D341Med (cell line): ENCODE data around the gene NFU1.
A peak's percentile ranks its signal among the peaks of the same experiment; 100 is the strongest.
"Not testable (repeated sequence)": the region's sequence is repeated elsewhere in the genome, so short reads cannot be mapped to it uniquely, and the experiment has no call there.

Experiments used
- DNase-seq: peaks from one replicate; pipeline ENCODE4 v3.0.0; 2012; ENCODE audit warnings: low spot score

NFU1 gene

DNA sequence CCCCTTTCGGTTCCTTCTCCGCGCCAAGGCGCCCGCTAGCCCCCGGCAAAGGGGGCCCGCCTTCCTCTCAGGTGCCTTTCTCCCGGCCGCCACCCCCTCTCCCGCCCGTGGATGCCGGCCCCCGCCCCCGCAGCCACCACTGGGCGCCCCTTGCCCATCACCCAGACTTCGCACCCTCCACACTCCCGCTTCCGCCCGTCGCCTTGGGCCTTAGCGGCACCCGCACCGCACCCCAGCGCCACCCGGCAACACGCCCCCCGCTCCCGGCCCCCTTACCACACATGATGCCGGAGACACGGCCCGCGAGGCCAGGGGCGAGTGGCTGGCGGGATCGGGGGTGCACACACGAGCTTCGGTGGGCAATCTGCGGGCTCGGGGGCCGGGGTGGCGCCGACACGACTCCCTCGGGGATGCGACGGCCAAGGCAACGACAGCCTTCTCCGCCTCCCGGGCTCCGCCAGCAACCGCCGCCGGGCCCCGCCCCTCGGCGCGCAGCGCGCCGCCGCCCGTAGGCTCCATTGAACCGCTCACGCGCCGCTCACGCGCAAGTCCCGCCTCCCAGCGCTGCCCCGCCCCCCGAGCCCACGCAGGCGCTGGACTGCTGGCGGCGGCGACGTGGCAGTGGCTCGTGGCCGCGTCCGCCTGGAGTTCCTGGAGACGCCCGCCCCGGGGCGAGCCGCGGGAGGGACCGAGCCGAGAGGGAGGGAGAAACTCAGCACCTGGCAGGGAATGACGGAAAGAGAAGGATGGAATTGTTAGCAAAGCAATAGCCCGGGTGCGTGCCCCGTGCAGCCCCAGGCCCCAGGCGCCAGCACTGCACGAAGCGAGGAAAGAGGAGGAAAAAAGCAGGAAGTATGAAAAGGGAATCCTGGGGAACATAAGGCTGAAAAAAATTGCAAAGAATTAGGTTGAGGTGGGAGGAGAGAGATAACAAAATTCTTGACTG lies 50.2 kb downstream of the NFU1 start, which contains the start of gene GFPT1:
TSS of gene GFPT1 (minus strand) at position 439 of the 946 bp plus-strand sequence. CDS start at position 283, 156 bp downstream.
- DNase-seq, result peak; percentile 97

- DNase-seq, result peak; percentile 9
Observed at GRCh38 chr2:69386360-69386759, 50.9 kb downstream of the NFU1 start.

DNA sequence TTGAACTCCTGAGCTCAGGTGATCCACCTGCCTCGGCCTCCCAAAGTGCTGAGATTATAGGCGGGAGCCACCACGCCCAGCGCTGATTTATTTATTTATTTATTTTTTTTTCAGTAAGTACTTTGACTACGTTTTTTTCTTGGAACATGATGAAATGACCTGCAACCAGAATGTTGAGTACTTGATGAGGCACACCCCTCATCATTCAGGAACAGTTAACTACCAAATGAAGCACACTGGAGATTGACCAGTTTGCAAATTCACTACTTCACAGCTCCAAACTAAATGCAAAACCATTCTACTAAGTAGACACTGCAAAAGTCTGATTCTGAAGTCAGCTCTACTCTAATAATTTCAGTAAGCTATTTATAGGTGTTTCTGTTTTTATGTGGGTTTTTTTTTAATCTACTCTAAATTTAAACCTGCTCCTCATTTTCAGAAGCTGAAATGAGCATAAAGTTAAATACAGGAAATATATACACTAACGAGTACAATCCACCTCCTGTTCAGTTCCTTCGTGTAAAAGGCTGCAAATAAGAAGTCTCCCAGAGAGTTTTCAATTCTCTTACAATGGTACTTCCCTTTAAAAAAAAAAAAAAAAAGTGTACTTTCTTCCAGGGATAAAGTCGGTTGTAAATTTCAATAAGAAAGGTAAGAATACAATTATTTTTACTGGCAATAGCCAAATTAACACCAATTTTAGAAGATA lies 51.6 kb downstream of the NFU1 start:
- DNase-seq, result no peak

DNA sequence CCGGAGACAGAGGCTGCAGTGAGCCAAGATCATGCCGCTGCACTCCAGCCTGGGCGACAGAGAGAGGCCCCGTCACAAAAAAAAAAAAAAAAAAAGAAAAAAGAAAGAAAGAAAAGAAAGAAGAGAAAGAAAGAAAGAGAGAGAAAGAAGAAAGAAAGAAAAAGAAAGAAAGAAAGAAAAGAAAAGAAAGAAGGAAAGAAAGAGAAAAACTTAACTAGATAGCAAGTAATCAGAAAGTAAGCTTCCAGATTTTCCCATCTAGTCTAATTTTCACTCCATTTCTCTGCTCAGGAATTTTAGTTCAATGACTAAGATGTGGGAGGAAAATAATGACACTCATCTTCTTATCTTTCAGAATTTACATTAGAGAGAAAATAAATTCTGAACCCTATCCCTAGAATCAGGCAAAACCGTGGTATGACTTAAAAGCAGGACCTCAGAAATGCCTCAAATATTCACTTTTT lies 52.6 kb downstream of the NFU1 start:
- DNase-seq, result no peak

DNA sequence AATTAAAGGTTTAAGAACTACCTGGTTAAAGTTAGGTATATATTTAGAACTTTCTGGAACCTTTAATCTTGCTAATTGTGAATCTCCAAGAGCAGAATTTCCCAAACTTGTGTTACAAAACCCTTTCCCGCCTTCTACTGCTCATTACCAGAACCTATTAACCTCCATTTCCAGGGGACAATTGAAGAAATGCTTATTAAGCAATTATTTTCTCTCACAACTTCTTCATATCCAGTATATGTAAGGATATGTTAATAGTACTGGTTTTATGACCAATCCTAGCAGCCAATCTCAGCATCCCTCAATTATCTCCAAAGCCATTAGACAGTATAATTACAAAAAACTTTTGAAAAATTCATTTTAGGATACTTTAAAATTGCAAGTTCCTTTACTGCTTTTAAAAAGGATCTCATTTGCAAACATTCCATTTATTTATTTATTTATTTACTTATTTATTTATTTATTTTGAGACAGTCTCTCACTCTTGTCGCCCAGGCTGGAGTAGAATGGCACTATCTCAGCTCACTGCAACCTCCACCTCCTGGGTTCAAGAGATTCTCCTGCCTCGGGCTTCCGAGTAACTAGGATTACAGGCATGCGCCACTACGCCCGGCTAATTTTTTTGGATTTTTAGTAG lies 53.9 kb downstream of the NFU1 start:
- no peak for DNase-seq

- DNase-seq, result no peak
Observed at GRCh38 chr2:69382547-69382946, 54.7 kb downstream of the NFU1 start.

DNA sequence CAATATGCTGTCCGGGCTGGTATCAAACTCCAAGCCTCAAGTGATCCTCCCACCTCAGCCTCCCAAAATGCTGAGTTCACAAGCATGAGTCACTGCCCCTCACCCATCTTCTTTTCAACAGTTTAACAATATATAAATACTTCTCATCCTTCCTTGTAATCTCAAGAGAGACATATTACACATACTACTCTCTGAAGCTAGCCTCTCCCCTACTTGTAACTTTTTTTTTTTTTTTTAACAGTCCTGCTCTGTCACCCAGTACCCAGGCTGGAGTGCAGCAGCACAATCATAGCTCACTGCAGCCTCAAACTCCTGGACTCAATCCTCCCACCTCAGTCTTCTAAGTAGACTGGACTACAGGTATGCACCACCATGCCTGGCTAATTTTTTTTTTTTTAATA lies 55.9 kb downstream of the NFU1 start:
- no peak for DNase-seq

DNA sequence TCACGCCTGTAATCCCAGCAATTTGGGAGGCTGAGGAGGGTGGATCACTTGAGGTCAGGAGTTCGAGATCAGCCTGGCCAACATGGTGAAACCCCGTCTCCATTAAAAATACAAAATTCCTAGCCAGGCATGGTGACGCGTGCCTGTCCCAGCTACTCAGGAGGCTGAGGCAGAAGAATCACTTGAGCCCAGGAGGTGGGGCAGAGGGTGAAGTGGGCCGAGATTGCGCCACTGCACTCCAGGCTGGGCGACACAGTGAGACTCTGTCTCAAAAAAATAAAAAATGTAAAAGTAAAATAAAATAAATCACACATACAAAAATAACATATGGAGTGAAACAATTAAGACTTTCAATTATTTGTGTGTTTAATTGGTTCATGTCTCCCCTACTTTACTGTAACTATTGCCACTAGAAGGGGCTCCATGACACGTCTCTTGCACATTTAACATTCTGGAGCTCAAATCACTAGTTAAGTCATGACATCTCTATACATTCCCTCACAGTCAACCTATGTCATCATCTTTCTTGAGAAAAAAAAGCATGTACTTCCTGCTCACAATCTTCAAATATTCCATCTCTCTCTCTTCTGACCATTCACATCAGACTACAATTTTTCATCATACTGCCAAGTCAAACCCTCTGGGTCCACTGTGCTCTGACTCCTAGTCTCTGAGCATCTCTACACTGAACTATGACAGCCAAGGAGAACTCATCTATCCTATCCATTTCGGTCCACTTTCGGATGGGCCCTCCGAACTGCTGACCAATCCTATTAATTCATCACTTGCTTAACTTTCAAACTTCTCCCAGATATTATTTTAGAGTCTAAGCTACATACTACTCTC lies 56.9 kb downstream of the NFU1 start:
- no peak for DNase-seq

GRCh38 chr2:69376403-69376802 lies 60.8 kb downstream of the NFU1 start:
- DNase-seq, result no peak

DNA sequence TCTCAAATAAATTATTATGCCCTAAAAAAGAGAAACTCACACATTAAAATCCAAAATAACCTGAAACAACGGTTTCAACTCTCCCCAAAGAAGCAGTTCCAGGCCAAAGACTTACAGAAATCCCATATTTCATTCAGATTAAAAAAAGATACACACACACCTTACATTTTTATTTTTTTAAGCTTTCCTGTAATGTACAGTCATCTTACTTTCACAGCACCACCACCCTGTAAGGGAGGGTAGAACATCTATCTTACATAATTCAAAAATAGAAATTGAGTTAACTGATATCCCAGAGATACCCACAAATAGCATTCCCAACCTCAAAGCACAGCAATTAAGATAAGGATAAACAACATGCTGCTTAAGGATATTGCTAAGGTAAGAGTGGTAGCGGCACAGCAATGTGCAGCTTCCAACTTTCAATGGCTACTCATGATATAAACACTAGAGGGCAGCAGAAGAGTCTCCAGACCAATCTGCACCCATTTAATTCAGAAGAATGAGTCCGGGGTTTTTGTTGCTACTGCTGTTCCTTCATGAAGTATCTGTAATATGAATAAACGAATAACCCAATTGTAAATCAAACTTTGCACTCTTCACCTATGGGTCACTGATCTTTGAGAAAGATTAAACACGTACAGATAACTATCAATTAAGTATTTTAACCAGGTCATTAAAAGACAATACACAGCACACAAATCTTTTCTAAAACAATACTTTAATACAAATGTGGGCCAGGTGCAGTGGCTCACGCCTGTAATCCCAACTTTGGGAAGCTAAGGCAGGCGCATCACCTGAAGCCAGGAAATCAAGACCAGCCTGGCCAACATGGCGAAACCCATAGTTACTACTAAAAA lies 61.5 kb downstream of the NFU1 start:
- DNase-seq, result peak; percentile 41

DNA sequence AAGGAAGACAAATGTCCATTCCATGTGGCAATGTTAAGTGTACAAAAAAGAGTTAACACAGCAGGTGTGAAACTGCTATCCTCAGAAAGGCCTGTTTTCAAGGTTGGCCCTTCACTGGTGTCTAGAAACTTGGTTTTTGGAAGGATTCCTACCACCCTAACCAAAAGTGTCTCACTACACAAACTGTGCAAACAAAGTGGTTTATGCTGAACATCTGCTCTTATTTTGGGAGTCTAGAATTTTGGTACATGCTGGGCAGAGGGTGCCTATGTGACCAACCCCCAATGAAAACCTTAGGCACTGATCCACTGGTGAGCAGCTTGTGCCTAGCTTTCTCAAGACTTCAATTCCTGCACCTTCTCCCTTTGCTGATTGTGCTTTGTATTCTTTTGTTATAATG lies 64.5 kb downstream of the NFU1 start:
- no peak for DNase-seq

DNA sequence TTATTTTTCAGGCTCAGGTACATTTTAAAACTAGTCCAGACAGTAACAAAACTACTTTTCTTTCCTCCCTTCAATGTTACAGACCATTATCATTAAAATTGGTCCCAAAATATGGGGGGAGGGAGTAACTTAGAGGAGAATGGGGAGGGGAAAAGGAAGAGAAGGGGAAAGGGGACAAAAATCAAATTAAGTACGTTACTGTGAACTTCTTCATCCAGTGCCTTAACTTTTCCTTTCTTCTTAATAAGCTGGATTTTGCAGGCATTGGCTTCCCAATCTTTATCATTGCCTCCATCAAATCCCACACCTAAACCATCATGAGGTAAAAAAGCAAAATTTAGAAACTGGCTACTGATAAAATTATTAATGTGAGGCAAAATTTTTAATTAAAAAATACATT lies 67.4 kb downstream of the NFU1 start:
- DNase-seq, result no peak

DNA sequence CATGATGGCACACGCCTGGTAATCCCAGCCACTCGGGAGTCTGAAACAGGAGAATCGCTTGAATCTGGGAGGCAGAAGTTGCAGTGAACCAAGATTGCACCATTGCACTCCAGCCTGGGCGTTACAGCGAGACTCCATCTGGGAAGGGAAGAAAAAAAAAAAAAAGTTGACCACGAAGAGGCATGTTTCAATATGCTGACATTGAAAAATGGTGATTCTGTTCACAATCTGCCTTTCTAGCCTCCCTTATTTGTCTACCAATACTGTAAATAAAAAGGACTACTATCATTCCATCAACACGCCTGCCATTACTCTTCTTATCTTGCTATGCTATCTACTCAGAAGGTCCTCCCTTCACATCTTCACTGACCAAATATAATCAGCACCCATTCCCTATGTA lies 68.6 kb downstream of the NFU1 start:
- no peak for DNase-seq

DNA sequence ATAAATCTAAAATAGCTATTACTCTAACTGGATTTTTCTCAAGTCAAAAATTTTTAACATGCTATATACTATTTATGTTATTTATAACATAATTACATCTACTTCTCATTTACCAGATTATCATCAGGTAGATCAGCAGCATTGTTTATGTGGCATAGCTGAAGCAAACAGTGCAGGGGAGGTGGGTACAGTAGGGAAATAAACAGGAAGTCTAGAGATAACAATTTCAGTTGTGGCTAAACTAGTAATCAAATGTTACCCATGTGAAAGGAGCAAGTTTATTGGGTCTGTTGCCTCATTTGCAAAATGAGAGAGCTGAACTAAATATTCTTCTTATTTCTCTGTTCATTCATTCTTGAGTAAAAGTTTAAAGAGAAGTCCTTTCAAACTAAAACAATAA lies 77.9 kb downstream of the NFU1 start:
- no peak for DNase-seq

- DNase-seq, result no peak
Observed at GRCh38 chr2:69358914-69359313, 78.3 kb downstream of the NFU1 start.

- no peak for DNase-seq
Observed at GRCh38 chr2:69356471-69356870, 80.8 kb downstream of the NFU1 start.

GRCh38 chr2:69354976-69355375 lies 82.3 kb downstream of the NFU1 start:
- DNase-seq, result not testable (repeated sequence)

DNA sequence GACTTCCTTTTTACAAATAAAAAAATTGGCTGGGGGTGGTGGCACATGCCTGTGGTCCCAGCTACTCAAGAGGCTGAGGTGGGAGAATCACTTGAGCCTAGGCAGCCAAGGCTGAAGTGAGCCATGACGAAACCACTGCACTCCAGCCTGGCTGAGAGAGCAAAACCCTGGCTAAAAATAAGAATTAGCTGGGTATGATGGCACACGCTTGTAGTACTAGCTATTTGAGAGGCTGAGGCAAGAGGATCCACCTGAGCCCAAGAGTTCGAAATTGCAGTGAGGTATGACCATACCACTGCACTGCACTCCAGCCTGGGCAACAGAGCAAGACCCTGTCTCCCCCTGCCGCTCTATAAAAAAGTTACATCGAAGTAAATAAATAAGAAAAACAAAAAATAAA lies 83.9 kb downstream of the NFU1 start:
- no peak for DNase-seq

GRCh38 chr2:69348781-69349180 lies 88.5 kb downstream of the NFU1 start:
- DNase-seq, result no peak
